ENCODE results near the gene NTN1.

Gene NTN1

GRCh38 chr17:9127340-9127739 is 106.0 kb downstream of the NTN1 start:
- Histone ChIP-seq H3K27me3 (replicated peaks in 2 of 5; ENCODE audit: control insufficient read depth in 4 of 5, insufficient read depth in 5 of 5, low read length in 4 of 5) (no peaks in the 10 kb centered on the region), H3K9me3 (ENCODE audit: control extremely low read depth in 1 of 5, control insufficient read depth in 4 of 5, insufficient read depth in 2 of 5, low read depth in 1 of 5, low read length in 4 of 5) (no peaks in the 10 kb centered on the region), H3K4me3 (ENCODE audit: control insufficient read depth in 1 of 7, extremely low read depth in 1 of 7, insufficient read depth in 4 of 7, low read depth in 2 of 7, low read length in 6 of 7) (no peak overlapping the region), H3K4me1 (ENCODE audit: control extremely low read depth in 1 of 4, control insufficient read depth in 4 of 4, insufficient read depth in 4 of 4, low read length in 3 of 4) (no peaks in the 10 kb centered on the region), H3K36me3 (ENCODE audit: control insufficient read depth in 4 of 4, insufficient read depth in 4 of 4, low read length in 3 of 4) (no peaks in the 10 kb centered on the region), H3K27ac (ENCODE audit: insufficient read depth in 1 of 2, low read depth in 1 of 2, low read length in 2 of 2, poor library complexity in 1 of 2, severe bottlenecking in 2 of 2) (no peak overlapping the region)
- CTCF ChIA-PET = no interaction called here
- 98% methylated on average over 7 of the region's 7 CpGs for whole genome bisulfite sequencing (ENCODE audit: insufficient coverage)
- no peak for DNase-seq
- POLR2A ChIA-PET = no interaction called here

- H3K4me1 ChIP-seq (ENCODE audit: control extremely low read depth in 1 of 4, control insufficient read depth in 4 of 4, insufficient read depth in 4 of 4, low read length in 3 of 4) = no peaks in the 10 kb centered on the region
- H3K27ac ChIP-seq (ENCODE audit: insufficient read depth in 1 of 2, low read depth in 1 of 2, low read length in 2 of 2, poor library complexity in 1 of 2, severe bottlenecking in 2 of 2) = no peak overlapping the region
- no peaks in the 10 kb centered on the region for H3K9me3 ChIP-seq (ENCODE audit: control extremely low read depth in 1 of 5, control insufficient read depth in 4 of 5, insufficient read depth in 2 of 5, low read depth in 1 of 5, low read length in 4 of 5)
- ChIA-PET POLR2A (no interaction called here), CTCF (no interaction called here)
- no peak for DNase-seq
- 94% methylated on average over 2 of the region's 5 CpGs for WGBS (ENCODE audit: insufficient coverage)
- no peaks in the 10 kb centered on the region for H3K27me3 ChIP-seq (replicated peaks in 2 of 5; ENCODE audit: control insufficient read depth in 4 of 5, insufficient read depth in 5 of 5, low read length in 4 of 5)
- H3K4me3 ChIP-seq (ENCODE audit: control insufficient read depth in 1 of 7, extremely low read depth in 1 of 7, insufficient read depth in 4 of 7, low read depth in 2 of 7, low read length in 6 of 7) = no peak overlapping the region
- no peaks in the 10 kb centered on the region for H3K36me3 ChIP-seq (ENCODE audit: control insufficient read depth in 4 of 4, insufficient read depth in 4 of 4, low read length in 3 of 4)
These were observed 110.1 kb downstream of the NTN1 start for GRCh38 chr17:9131371-9131770.

- ChIA-PET POLR2A (no interaction called here), CTCF (no interaction called here)
- Histone ChIP-seq H3K9me3 (ENCODE audit: control extremely low read depth in 1 of 5, control insufficient read depth in 4 of 5, insufficient read depth in 2 of 5, low read depth in 1 of 5, low read length in 4 of 5) (no peaks in the 10 kb centered on the region), H3K4me1 (ENCODE audit: control extremely low read depth in 1 of 4, control insufficient read depth in 4 of 4, insufficient read depth in 4 of 4, low read length in 3 of 4) (peaks cover 0 to 4% (median 0%) of the 10 kb centered on the region in 4 experiments), H3K4me3 (ENCODE audit: control insufficient read depth in 1 of 7, extremely low read depth in 1 of 7, insufficient read depth in 4 of 7, low read depth in 2 of 7, low read length in 6 of 7) (no peak overlapping the region), H3K27ac (ENCODE audit: insufficient read depth in 1 of 2, low read depth in 1 of 2, low read length in 2 of 2, poor library complexity in 1 of 2, severe bottlenecking in 2 of 2) (no peak overlapping the region), H3K27me3 (replicated peaks in 2 of 5; ENCODE audit: control insufficient read depth in 4 of 5, insufficient read depth in 5 of 5, low read length in 4 of 5) (no peaks in the 10 kb centered on the region), H3K36me3 (ENCODE audit: control insufficient read depth in 4 of 4, insufficient read depth in 4 of 4, low read length in 3 of 4) (no peaks in the 10 kb centered on the region)
- DNase-seq = no peak
- WGBS (ENCODE audit: insufficient coverage) = 98% methylated on average over 9 of the region's 9 CpGs
These were observed 111.0 kb downstream of the NTN1 start for GRCh38 chr17:9132291-9132690.

- H3K4me3 ChIP-seq (ENCODE audit: control insufficient read depth in 1 of 7, extremely low read depth in 1 of 7, insufficient read depth in 4 of 7, low read depth in 2 of 7, low read length in 6 of 7) = no peak overlapping the region
- DNase-seq = no peak
- H3K4me1 ChIP-seq (ENCODE audit: control extremely low read depth in 1 of 4, control insufficient read depth in 4 of 4, insufficient read depth in 4 of 4, low read length in 3 of 4) = peaks cover 0 to 4% (median 0%) of the 10 kb centered on the region in 4 experiments
- H3K27me3 ChIP-seq (replicated peaks in 2 of 5; ENCODE audit: control insufficient read depth in 4 of 5, insufficient read depth in 5 of 5, low read length in 4 of 5) = no peaks in the 10 kb centered on the region
- CTCF ChIA-PET = no interaction called here
- H3K9me3 ChIP-seq (ENCODE audit: control extremely low read depth in 1 of 5, control insufficient read depth in 4 of 5, insufficient read depth in 2 of 5, low read depth in 1 of 5, low read length in 4 of 5) = no peaks in the 10 kb centered on the region
- H3K36me3 ChIP-seq (ENCODE audit: control insufficient read depth in 4 of 4, insufficient read depth in 4 of 4, low read length in 3 of 4) = no peaks in the 10 kb centered on the region
- no peak overlapping the region for H3K27ac ChIP-seq (ENCODE audit: insufficient read depth in 1 of 2, low read depth in 1 of 2, low read length in 2 of 2, poor library complexity in 1 of 2, severe bottlenecking in 2 of 2)
- POLR2A ChIA-PET = no interaction called here
- 98% methylated on average over 13 of the region's 14 CpGs for WGBS (ENCODE audit: insufficient coverage)
These were observed 111.8 kb downstream of the NTN1 start for GRCh38 chr17:9132944-9133610.

- H3K9me3 ChIP-seq (ENCODE audit: control extremely low read depth in 1 of 5, control insufficient read depth in 4 of 5, insufficient read depth in 2 of 5, low read depth in 1 of 5, low read length in 4 of 5) = no peaks in the 10 kb centered on the region
- H3K36me3 ChIP-seq (ENCODE audit: control insufficient read depth in 4 of 4, insufficient read depth in 4 of 4, low read length in 3 of 4) = no peaks in the 10 kb centered on the region
- CTCF ChIA-PET = no interaction called here
- H3K27me3 ChIP-seq (replicated peaks in 2 of 5; ENCODE audit: control insufficient read depth in 4 of 5, insufficient read depth in 5 of 5, low read length in 4 of 5) = no peaks in the 10 kb centered on the region
- POLR2A ChIA-PET = no interaction called here
- peaks cover 0 to 4% (median 0%) of the 10 kb centered on the region in 4 experiments for H3K4me1 ChIP-seq (ENCODE audit: control extremely low read depth in 1 of 4, control insufficient read depth in 4 of 4, insufficient read depth in 4 of 4, low read length in 3 of 4)
- no peak for DNase-seq
- no peak overlapping the region for H3K27ac ChIP-seq (ENCODE audit: insufficient read depth in 1 of 2, low read depth in 1 of 2, low read length in 2 of 2, poor library complexity in 1 of 2, severe bottlenecking in 2 of 2)
- H3K4me3 ChIP-seq (ENCODE audit: control insufficient read depth in 1 of 7, extremely low read depth in 1 of 7, insufficient read depth in 4 of 7, low read depth in 2 of 7, low read length in 6 of 7) = no peak overlapping the region
- 100% methylated on average over 8 of the region's 17 CpGs for WGBS (ENCODE audit: insufficient coverage)
These were observed 116.9 kb downstream of the NTN1 start for GRCh38 chr17:9138161-9138717.

- H3K27me3 ChIP-seq (replicated peaks in 2 of 5; ENCODE audit: control insufficient read depth in 4 of 5, insufficient read depth in 5 of 5, low read length in 4 of 5) = no peaks in the 10 kb centered on the region
- no peaks in the 10 kb centered on the region for H3K36me3 ChIP-seq (ENCODE audit: control insufficient read depth in 4 of 4, insufficient read depth in 4 of 4, low read length in 3 of 4)
- POLR2A ChIA-PET = no interaction called here
- H3K9me3 ChIP-seq (ENCODE audit: control extremely low read depth in 1 of 5, control insufficient read depth in 4 of 5, insufficient read depth in 2 of 5, low read depth in 1 of 5, low read length in 4 of 5) = no peaks in the 10 kb centered on the region
- 100% methylated on average over 1 of the region's 2 CpGs for WGBS (ENCODE audit: insufficient coverage)
- no peak overlapping the region for H3K4me3 ChIP-seq (ENCODE audit: control insufficient read depth in 1 of 7, extremely low read depth in 1 of 7, insufficient read depth in 4 of 7, low read depth in 2 of 7, low read length in 6 of 7)
- no peak overlapping the region for H3K27ac ChIP-seq (ENCODE audit: insufficient read depth in 1 of 2, low read depth in 1 of 2, low read length in 2 of 2, poor library complexity in 1 of 2, severe bottlenecking in 2 of 2)
- H3K4me1 ChIP-seq (ENCODE audit: control extremely low read depth in 1 of 4, control insufficient read depth in 4 of 4, insufficient read depth in 4 of 4, low read length in 3 of 4) = peaks cover 0 to 4% (median 0%) of the 10 kb centered on the region in 4 experiments
- CTCF ChIA-PET = no interaction called here
- no peak for DNase-seq
These were observed 118.4 kb downstream of the NTN1 start for GRCh38 chr17:9139695-9140094.

GRCh38 chr17:9140550-9141424 is 119.5 kb downstream of the NTN1 start:
- Histone ChIP-seq H3K4me3 (ENCODE audit: control insufficient read depth in 1 of 7, extremely low read depth in 1 of 7, insufficient read depth in 4 of 7, low read depth in 2 of 7, low read length in 6 of 7) (no peak overlapping the region), H3K9me3 (ENCODE audit: control extremely low read depth in 1 of 5, control insufficient read depth in 4 of 5, insufficient read depth in 2 of 5, low read depth in 1 of 5, low read length in 4 of 5) (no peaks in the 10 kb centered on the region), H3K36me3 (ENCODE audit: control insufficient read depth in 4 of 4, insufficient read depth in 4 of 4, low read length in 3 of 4) (no peaks in the 10 kb centered on the region), H3K4me1 (ENCODE audit: control extremely low read depth in 1 of 4, control insufficient read depth in 4 of 4, insufficient read depth in 4 of 4, low read length in 3 of 4) (peaks cover 0 to 4% (median 0%) of the 10 kb centered on the region in 4 experiments), H3K27me3 (replicated peaks in 2 of 5; ENCODE audit: control insufficient read depth in 4 of 5, insufficient read depth in 5 of 5, low read length in 4 of 5) (no peaks in the 10 kb centered on the region), H3K27ac (ENCODE audit: insufficient read depth in 1 of 2, low read depth in 1 of 2, low read length in 2 of 2, poor library complexity in 1 of 2, severe bottlenecking in 2 of 2) (no peak overlapping the region)
- WGBS (ENCODE audit: insufficient coverage) = 92% methylated on average over 9 of the region's 13 CpGs
- ChIA-PET CTCF (interaction anchor here (1.2 kb wide), 1 partner anchor 152 kb away, joined by 3 read pairs; no protein-coding TSS in a partner anchor), POLR2A (no interaction called here)
- DNase-seq = no peak

All from common myeloid progenitor, CD34-positive (primary cell).